ENCODE results near the gene OR51I1. TPM values are rescaled to one million over a fixed set of nuclear protein-coding genes. Genes with fewer than 3 reads are reported as not detected.

OR51I1 gene
- total RNA-seq, result 0.17 and 0.26 TPM in 2 replicates
- polyA plus RNA-seq, result not detected in 2 replicates
- polyA plus RNA-seq (2012), result not detected in 2 replicates
- not detected in 2 replicates for polyA minus RNA-seq (ENCODE audit: low replicate concordance)

- Histone ChIP-seq H3K27ac (ENCODE audit: insufficient read depth, low read length) (no peak within 1 kb of the TSS), H3K4me1 (ENCODE audit: control insufficient read depth, extremely low read depth, insufficient read depth, low read length) (no peaks in the 10 kb centered on the region), H4K20me1 (ENCODE audit: control insufficient read depth, extremely low read depth, insufficient read depth, low read length) (no peaks in the 10 kb centered on the region), H3K36me3 (ENCODE audit: control insufficient read depth, insufficient read depth, low read length) (no peaks in the 10 kb centered on the region), H3K9me3 (ENCODE audit: control insufficient read depth, insufficient read depth, low read depth, low read length) (no peaks in the 10 kb centered on the region), H3K9ac (ENCODE audit: insufficient read depth, low read length) (no peak within 1 kb of the TSS), H2AFZ (ENCODE audit: low read length) (no peak within 1 kb of the TSS), H3K4me2 (ENCODE audit: extremely low read depth, insufficient read depth, low read length) (no peak within 1 kb of the TSS), H3K4me3 (replicated peaks in 1 of 4; ENCODE audit: control extremely low read depth in 1 of 4, insufficient read depth in 1 of 4, low read depth in 3 of 4, low read length in 4 of 4) (no peak within 1 kb of the TSS), H3K27me3 (ENCODE audit: control insufficient read depth, insufficient read depth, low read length) (no peaks in the 10 kb centered on the region), H3K79me2 (ENCODE audit: control insufficient read depth, insufficient read depth, low read length) (no peaks in the 10 kb centered on the region)
- TF ChIP-seq, protein P1, sequence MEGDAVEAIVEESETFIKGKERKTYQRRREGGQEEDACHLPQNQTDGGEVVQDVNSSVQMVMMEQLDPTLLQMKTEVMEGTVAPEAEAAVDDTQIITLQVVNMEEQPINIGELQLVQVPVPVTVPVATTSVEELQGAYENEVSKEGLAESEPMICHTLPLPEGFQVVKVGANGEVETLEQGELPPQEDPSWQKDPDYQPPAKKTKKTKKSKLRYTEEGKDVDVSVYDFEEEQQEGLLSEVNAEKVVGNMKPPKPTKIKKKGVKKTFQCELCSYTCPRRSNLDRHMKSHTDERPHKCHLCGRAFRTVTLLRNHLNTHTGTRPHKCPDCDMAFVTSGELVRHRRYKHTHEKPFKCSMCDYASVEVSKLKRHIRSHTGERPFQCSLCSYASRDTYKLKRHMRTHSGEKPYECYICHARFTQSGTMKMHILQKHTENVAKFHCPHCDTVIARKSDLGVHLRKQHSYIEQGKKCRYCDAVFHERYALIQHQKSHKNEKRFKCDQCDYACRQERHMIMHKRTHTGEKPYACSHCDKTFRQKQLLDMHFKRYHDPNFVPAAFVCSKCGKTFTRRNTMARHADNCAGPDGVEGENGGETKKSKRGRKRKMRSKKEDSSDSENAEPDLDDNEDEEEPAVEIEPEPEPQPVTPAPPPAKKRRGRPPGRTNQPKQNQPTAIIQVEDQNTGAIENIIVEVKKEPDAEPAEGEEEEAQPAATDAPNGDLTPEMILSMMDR (conservative IDR thresholded peaks at IDR 0.05 in 1 of 2, IDR thresholded peaks at IDR 0.05 in 1 of 2; ENCODE audit: low read depth in 1 of 2, low read length in 2 of 2), result no peak
- no peak for TF ChIP-seq EZH2 (IDR thresholded peaks at IDR 0.05; ENCODE audit: low read length, missing control alignments)
- DNase-seq (ENCODE audit: low read depth in 2 of 2), result no peak
Observed at GRCh38 chr11:5441414-5441813, at the start of gene OR51I1. Gene OR51I1 (minus strand): TSS chr11:5441514. CDS start chr11:5441514, 0 bp downstream.

DNA sequence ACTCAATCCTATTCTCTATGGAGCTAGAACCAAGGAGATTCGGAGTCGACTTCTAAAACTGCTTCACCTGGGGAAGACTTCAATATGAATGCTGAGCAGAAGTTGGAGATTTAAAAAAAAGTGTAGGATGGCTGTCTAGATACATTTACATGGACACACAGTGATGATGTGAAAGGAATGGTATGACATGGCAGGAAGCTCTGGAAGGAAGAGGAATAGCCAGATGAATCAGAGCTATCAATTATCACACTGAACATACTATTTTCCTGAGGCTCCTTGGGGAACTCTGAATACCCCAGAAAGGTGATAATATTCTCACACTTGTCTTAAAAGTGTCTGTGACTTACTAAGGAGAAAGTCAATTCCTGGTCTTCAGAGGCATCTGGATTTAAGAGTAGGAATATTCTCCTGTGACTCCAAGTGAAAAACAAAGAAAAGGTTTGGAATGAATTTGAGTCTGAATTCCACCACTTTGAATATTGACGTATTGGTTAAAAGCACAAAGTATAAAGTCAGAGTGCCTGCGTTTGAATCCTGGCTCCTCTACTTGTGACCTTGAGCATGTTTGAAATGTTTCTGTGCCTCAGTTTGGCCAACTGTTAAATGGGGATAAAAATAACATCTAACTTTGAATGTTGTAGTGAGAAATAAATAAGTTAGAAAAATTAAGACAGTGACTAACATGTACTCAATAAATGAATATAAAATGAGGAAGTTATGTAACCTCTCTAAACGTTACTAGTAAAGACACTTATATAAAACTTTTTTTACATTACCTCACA, 48.5 kb upstream of the OR51I1 start:
- Histone ChIP-seq H3K4me3 (replicated peaks in 1 of 4; ENCODE audit: control extremely low read depth in 1 of 4, insufficient read depth in 1 of 4, low read depth in 3 of 4, low read length in 4 of 4) (no peak overlapping the region), H3K27ac (ENCODE audit: insufficient read depth, low read length) (no peak overlapping the region), H3K9ac (ENCODE audit: insufficient read depth, low read length) (no peak overlapping the region), H3K79me2 (ENCODE audit: control insufficient read depth, insufficient read depth, low read length) (no peaks in the 10 kb centered on the region), H3K4me1 (ENCODE audit: control insufficient read depth, extremely low read depth, insufficient read depth, low read length) (no peaks in the 10 kb centered on the region), H3K36me3 (ENCODE audit: control insufficient read depth, insufficient read depth, low read length) (no peaks in the 10 kb centered on the region), H2AFZ (ENCODE audit: low read length) (no peak overlapping the region), H4K20me1 (ENCODE audit: control insufficient read depth, extremely low read depth, insufficient read depth, low read length) (no peaks in the 10 kb centered on the region), H3K9me3 (ENCODE audit: control insufficient read depth, insufficient read depth, low read depth, low read length) (no peaks in the 10 kb centered on the region), H3K4me2 (ENCODE audit: extremely low read depth, insufficient read depth, low read length) (no peak overlapping the region), H3K27me3 (ENCODE audit: control insufficient read depth, insufficient read depth, low read length) (no peaks in the 10 kb centered on the region)
- TF ChIP-seq, protein P1 (conservative IDR thresholded peaks at IDR 0.05 in 1 of 2, IDR thresholded peaks at IDR 0.05 in 1 of 2; ENCODE audit: low read depth in 1 of 2, low read length in 2 of 2), result no peak
- TF ChIP-seq EZH2 (IDR thresholded peaks at IDR 0.05; ENCODE audit: low read length, missing control alignments), result no peak
- DNase-seq (ENCODE audit: low read depth in 2 of 2), result no peak

- TF ChIP-seq, protein P1 (conservative IDR thresholded peaks at IDR 0.05 in 1 of 2, IDR thresholded peaks at IDR 0.05 in 1 of 2; ENCODE audit: low read depth in 1 of 2, low read length in 2 of 2), result no peak
- no peak for TF ChIP-seq EZH2 (IDR thresholded peaks at IDR 0.05; ENCODE audit: low read length, missing control alignments)
- Histone ChIP-seq H3K4me3 (replicated peaks in 1 of 4; ENCODE audit: control extremely low read depth in 1 of 4, insufficient read depth in 1 of 4, low read depth in 3 of 4, low read length in 4 of 4) (no peak overlapping the region), H3K36me3 (ENCODE audit: control insufficient read depth, insufficient read depth, low read length) (no peaks in the 10 kb centered on the region), H3K79me2 (ENCODE audit: control insufficient read depth, insufficient read depth, low read length) (no peaks in the 10 kb centered on the region), H3K4me2 (ENCODE audit: extremely low read depth, insufficient read depth, low read length) (no peak overlapping the region), H2AFZ (ENCODE audit: low read length) (no peak overlapping the region), H3K4me1 (ENCODE audit: control insufficient read depth, extremely low read depth, insufficient read depth, low read length) (no peaks in the 10 kb centered on the region), H3K9ac (ENCODE audit: insufficient read depth, low read length) (no peak overlapping the region), H4K20me1 (ENCODE audit: control insufficient read depth, extremely low read depth, insufficient read depth, low read length) (no peaks in the 10 kb centered on the region), H3K27me3 (ENCODE audit: control insufficient read depth, insufficient read depth, low read length) (no peaks in the 10 kb centered on the region), H3K27ac (ENCODE audit: insufficient read depth, low read length) (no peak overlapping the region), H3K9me3 (ENCODE audit: control insufficient read depth, insufficient read depth, low read depth, low read length) (no peaks in the 10 kb centered on the region)
- no peak for DNase-seq (ENCODE audit: low read depth in 2 of 2)
Observed at GRCh38 chr11:5488798-5489399, 47.6 kb upstream of the OR51I1 start.

Data from fibroblast of lung (primary cell).